Measurements from ENCODE around the gene TCF7L1. TPM values are rescaled to one million over a fixed set of nuclear protein-coding genes. Genes with fewer than 3 reads are reported as not detected.
A peak's percentile ranks its signal among the peaks of the same experiment; 100 is the strongest.
"Not testable (repeated sequence)": the region's sequence is repeated elsewhere in the genome, so short reads cannot be mapped to it uniquely, and the experiment has no call there.

TCF7L1 gene
- total and polyA plus RNA-seq, 3 experiments from 2014 or later: 0.07 TPM; not detected in 2

- H3K27ac ChIP-seq (ENCODE audit: low read depth, low read length); H3K4me3 Mint-ChIP-seq; H3K9me3 Mint-ChIP-seq; H3K9me3 ChIP-seq (ENCODE audit: low read length); DNase-seq; H3K27me3 Mint-ChIP-seq; H3K4me3 ChIP-seq (ENCODE audit: low read length); H3K27me3 ChIP-seq (ENCODE audit: insufficient read depth, low read length, poor library complexity, severe bottlenecking); CTCF ChIA-PET: not testable (repeated sequence)
- H3K36me3 Mint-ChIP-seq: peaks cover 3 to 59% (median 28%) of the 10 kb centered on the region in 3 donors
- peak overlapping the region in 4 of 8 donors; percentile 17 to 57 (median 40) for H3K27ac Mint-ChIP-seq
- peaks cover 39 to 50% (median 43%) of the 10 kb centered on the region in 3 donors for H3K4me1 Mint-ChIP-seq
- Histone ChIP-seq H3K36me3 (ENCODE audit: insufficient read depth, low read length) (peaks cover 22% of the 10 kb centered on the region), H3K4me1 (ENCODE audit: insufficient read depth, low read length) (peaks cover 26% of the 10 kb centered on the region)
- POLR2A ChIA-PET: interaction anchor here (1.2 kb wide), 1 partner anchor 12 kb away, joined by 3 read pairs; the partner anchor contains the start of gene TGOLN2
Observed at GRCh38 chr2:85315921-85316320, 182.7 kb downstream of the TCF7L1 start.

GRCh38 chr2:85318222-85319074 lies 185.3 kb downstream of the TCF7L1 start:
- no peaks in the 10 kb centered on the region for H3K9me3 ChIP-seq (ENCODE audit: low read length)
- H3K36me3 ChIP-seq (ENCODE audit: insufficient read depth, low read length): peaks cover 43% of the 10 kb centered on the region
- H3K27ac ChIP-seq (ENCODE audit: low read depth, low read length): no peak overlapping the region
- peaks cover 10 to 80% (median 44%) of the 10 kb centered on the region in 3 donors for H3K36me3 Mint-ChIP-seq
- peaks cover 64 to 70% (median 68%) of the 10 kb centered on the region in 3 donors for H3K4me1 Mint-ChIP-seq
- H3K9me3 Mint-ChIP-seq: no peaks in the 10 kb centered on the region
- H3K27ac Mint-ChIP-seq: peak overlapping the region; percentile 38 to 96 (median 74)
- ChIA-PET CTCF (interaction anchor here (0.9 to 3.5 kb wide), 3 partner anchors 9 to 20 kb away, joined by 3 to 12 read pairs (median 3); partner anchors contain the start of gene TGOLN2), POLR2A (interaction anchor here (0.7 to 2.6 kb wide), 4 partner anchors 9 to 36 kb away, joined by 3 to 22 read pairs (median 6); partner anchors contain the start of genes ELMOD3, RETSAT and TGOLN2)
- H3K4me1 ChIP-seq (ENCODE audit: insufficient read depth, low read length): peaks cover 51% of the 10 kb centered on the region
- no peak for DNase-seq
- H3K27me3 Mint-ChIP-seq: no peaks in the 10 kb centered on the region
- H3K27me3 ChIP-seq (ENCODE audit: insufficient read depth, low read length, poor library complexity, severe bottlenecking): no peaks in the 10 kb centered on the region
- no peak overlapping the region for H3K4me3 ChIP-seq (ENCODE audit: low read length)
- peak overlapping the region; percentile 38 to 85 (median 62) for H3K4me3 Mint-ChIP-seq

GRCh38 chr2:85319796-85320195 lies 186.6 kb downstream of the TCF7L1 start:
- peak overlapping the region; percentile 0 to 85 (median 60) for H3K4me3 Mint-ChIP-seq
- peaks cover 17 to 84% (median 47%) of the 10 kb centered on the region in 3 donors for H3K36me3 Mint-ChIP-seq
- Histone ChIP-seq H3K4me3 (ENCODE audit: low read length) (no peak overlapping the region), H3K9me3 (ENCODE audit: low read length) (no peaks in the 10 kb centered on the region), H3K27me3 (ENCODE audit: insufficient read depth, low read length, poor library complexity, severe bottlenecking) (no peaks in the 10 kb centered on the region), H3K36me3 (ENCODE audit: insufficient read depth, low read length) (peaks cover 55% of the 10 kb centered on the region), H3K27ac (ENCODE audit: low read depth, low read length) (no peak overlapping the region), H3K4me1 (ENCODE audit: insufficient read depth, low read length) (peaks cover 64% of the 10 kb centered on the region)
- CTCF ChIA-PET: interaction anchor here (1.0 to 3.5 kb wide), 2 partner anchors 9 to 19 kb away, joined by 3 to 12 read pairs; no protein-coding TSS in a partner anchor
- POLR2A ChIA-PET: interaction anchor here (1.7 to 2.6 kb wide), 2 partner anchors 8 to 34 kb away, joined by 6 to 22 read pairs; partner anchors contain the start of genes ELMOD3, RETSAT and TGOLN2
- DNase-seq: no peak
- no peaks in the 10 kb centered on the region for H3K27me3 Mint-ChIP-seq
- peaks cover 70 to 78% (median 77%) of the 10 kb centered on the region in 3 donors for H3K4me1 Mint-ChIP-seq
- H3K9me3 Mint-ChIP-seq: no peaks in the 10 kb centered on the region
- peak overlapping the region; percentile 21 to 96 (median 84) for H3K27ac Mint-ChIP-seq

- Mint-ChIP-seq H3K27ac (peak overlapping the region in 7 of 8 donors; percentile 74 to 100 (median 99)), H3K4me3 (peak overlapping the region; percentile 92 to 100 (median 99)), H3K27me3 (no peaks in the 10 kb centered on the region), H3K36me3 (peaks cover 28 to 95% (median 43%) of the 10 kb centered on the region in 3 donors), H3K4me1 (peaks cover 75% of the 10 kb centered on the region in 3 donors), H3K9me3 (no peaks in the 10 kb centered on the region)
- Histone ChIP-seq H3K27ac (ENCODE audit: low read depth, low read length) (no peak overlapping the region), H3K4me1 (ENCODE audit: insufficient read depth, low read length) (peaks cover 75% of the 10 kb centered on the region), H3K4me3 (ENCODE audit: low read length) (peak overlapping the region; percentile 0), H3K27me3 (ENCODE audit: insufficient read depth, low read length, poor library complexity, severe bottlenecking) (no peaks in the 10 kb centered on the region), H3K36me3 (ENCODE audit: insufficient read depth, low read length) (peaks cover 60% of the 10 kb centered on the region), H3K9me3 (ENCODE audit: low read length) (no peaks in the 10 kb centered on the region)
- ChIA-PET CTCF (interaction anchor here (1.2 to 1.5 kb wide), 3 partner anchors 16 to 23 kb away, joined by 3 to 4 read pairs (median 4); no protein-coding TSS in a partner anchor), POLR2A (no interaction called here)
- DNase-seq: no peak
Observed at GRCh38 chr2:85323351-85323987, 190.3 kb downstream of the TCF7L1 start.

- H3K27me3 Mint-ChIP-seq; H3K9me3 Mint-ChIP-seq; H3K9me3 ChIP-seq (ENCODE audit: low read length); H3K27ac ChIP-seq (ENCODE audit: low read depth, low read length); H3K27me3 ChIP-seq (ENCODE audit: insufficient read depth, low read length, poor library complexity, severe bottlenecking); DNase-seq: not testable (repeated sequence)
- peaks cover 60% of the 10 kb centered on the region for H3K36me3 ChIP-seq (ENCODE audit: insufficient read depth, low read length)
- peak overlapping the region; percentile 92 to 100 (median 99) for H3K4me3 Mint-ChIP-seq
- H3K27ac Mint-ChIP-seq: peak overlapping the region; percentile 52 to 100 (median 96)
- H3K4me3 ChIP-seq (ENCODE audit: low read length): peak overlapping the region; percentile 0
- peaks cover 28 to 92% (median 39%) of the 10 kb centered on the region in 3 donors for H3K36me3 Mint-ChIP-seq
- ChIA-PET CTCF (interaction anchor here (1.2 to 1.6 kb wide), 4 partner anchors 10 to 216 kb away, joined by 3 to 5 read pairs (median 4); no protein-coding TSS in a partner anchor), POLR2A (interaction anchor here (0.6 to 1.5 kb wide), 3 partner anchors 10 to 861 kb away, joined by 4 to 14 read pairs (median 8); no protein-coding TSS in a partner anchor)
- H3K4me1 ChIP-seq (ENCODE audit: insufficient read depth, low read length): peaks cover 74% of the 10 kb centered on the region
- peaks cover 73 to 74% (median 73%) of the 10 kb centered on the region in 3 donors for H3K4me1 Mint-ChIP-seq
Observed at GRCh38 chr2:85323988-85324367, 190.8 kb downstream of the TCF7L1 start.

GRCh38 chr2:85324639-85325465 lies 191.7 kb downstream of the TCF7L1 start:
- H3K27ac ChIP-seq (ENCODE audit: low read depth, low read length): no peak overlapping the region
- H3K4me1 ChIP-seq (ENCODE audit: insufficient read depth, low read length): peaks cover 66% of the 10 kb centered on the region
- no peaks in the 10 kb centered on the region for H3K27me3 Mint-ChIP-seq
- H3K9me3 ChIP-seq (ENCODE audit: low read length): no peaks in the 10 kb centered on the region
- CTCF ChIA-PET: interaction anchor here (1.0 to 1.6 kb wide), 4 partner anchors 11 to 215 kb away, joined by 3 to 5 read pairs (median 4); no protein-coding TSS in a partner anchor
- peak overlapping the region; percentile 86 for H3K4me3 ChIP-seq (ENCODE audit: low read length)
- H3K36me3 ChIP-seq (ENCODE audit: insufficient read depth, low read length): peaks cover 55% of the 10 kb centered on the region
- peak overlapping the region; percentile 92 to 100 (median 99) for H3K4me3 Mint-ChIP-seq
- H3K27me3 ChIP-seq (ENCODE audit: insufficient read depth, low read length, poor library complexity, severe bottlenecking): no peaks in the 10 kb centered on the region
- H3K27ac Mint-ChIP-seq: peak overlapping the region; percentile 83 to 100 (median 96)
- POLR2A ChIA-PET: interaction anchor here (0.6 to 4.1 kb wide), 6 partner anchors 10 to 860 kb away, joined by 3 to 86 read pairs (median 6); partner anchors contain the start of genes ELMOD3 and RETSAT
- H3K4me1 Mint-ChIP-seq: peaks cover 69 to 72% (median 69%) of the 10 kb centered on the region in 3 donors
- peaks cover 28 to 86% (median 35%) of the 10 kb centered on the region in 3 donors for H3K36me3 Mint-ChIP-seq
- H3K9me3 Mint-ChIP-seq: no peaks in the 10 kb centered on the region
- no peak for DNase-seq

- ChIA-PET POLR2A (interaction anchor here (0.6 to 4.1 kb wide), 4 partner anchors 11 to 34 kb away, joined by 3 to 86 read pairs (median 8); partner anchors contain the start of genes ELMOD3 and RETSAT), CTCF (interaction anchor here (1.0 to 1.6 kb wide), 2 partner anchors 18 to 215 kb away, joined by 3 to 4 read pairs; no protein-coding TSS in a partner anchor)
Observed at GRCh38 chr2:85325466-85325811, 192.2 kb downstream of the TCF7L1 start.

More at GRCh38 chr2:85325466-85325811, 192.2 kb downstream of the TCF7L1 start:
- H3K4me3 ChIP-seq (ENCODE audit: low read length): peak overlapping the region; percentile 86
- H3K4me3 Mint-ChIP-seq: peak overlapping the region; percentile 92 to 100 (median 99)
- peaks cover 49% of the 10 kb centered on the region for H3K36me3 ChIP-seq (ENCODE audit: insufficient read depth, low read length)
- H3K27ac ChIP-seq (ENCODE audit: low read depth, low read length): peak overlapping the region; percentile 98
- no peaks in the 10 kb centered on the region for H3K9me3 ChIP-seq (ENCODE audit: low read length)
- peak overlapping the region; percentile 90 to 100 (median 99) for H3K27ac Mint-ChIP-seq
- no peaks in the 10 kb centered on the region for H3K27me3 ChIP-seq (ENCODE audit: insufficient read depth, low read length, poor library complexity, severe bottlenecking)
- no peak for DNase-seq
- H3K36me3 Mint-ChIP-seq: peaks cover 28 to 80% (median 30%) of the 10 kb centered on the region in 3 donors
- H3K27me3 Mint-ChIP-seq: no peaks in the 10 kb centered on the region
- H3K4me1 Mint-ChIP-seq: peaks cover 63 to 66% (median 64%) of the 10 kb centered on the region in 3 donors
- H3K4me1 ChIP-seq (ENCODE audit: insufficient read depth, low read length): peaks cover 60% of the 10 kb centered on the region
- no peaks in the 10 kb centered on the region for H3K9me3 Mint-ChIP-seq
